GM19328 (cell line): ENCODE results near the gene FSTL1.

ENCODE experiments used
- ATAC-seq: cut with Tn5 transposase; IDR thresholded peaks from one replicate; pipeline ENCODE4 v1.9.1; 2021; ENCODE audit warnings: mild to moderate bottlenecking, moderate library complexity; ENCODE audit not compliant: unreplicated experiment

Gene FSTL1

DNA sequence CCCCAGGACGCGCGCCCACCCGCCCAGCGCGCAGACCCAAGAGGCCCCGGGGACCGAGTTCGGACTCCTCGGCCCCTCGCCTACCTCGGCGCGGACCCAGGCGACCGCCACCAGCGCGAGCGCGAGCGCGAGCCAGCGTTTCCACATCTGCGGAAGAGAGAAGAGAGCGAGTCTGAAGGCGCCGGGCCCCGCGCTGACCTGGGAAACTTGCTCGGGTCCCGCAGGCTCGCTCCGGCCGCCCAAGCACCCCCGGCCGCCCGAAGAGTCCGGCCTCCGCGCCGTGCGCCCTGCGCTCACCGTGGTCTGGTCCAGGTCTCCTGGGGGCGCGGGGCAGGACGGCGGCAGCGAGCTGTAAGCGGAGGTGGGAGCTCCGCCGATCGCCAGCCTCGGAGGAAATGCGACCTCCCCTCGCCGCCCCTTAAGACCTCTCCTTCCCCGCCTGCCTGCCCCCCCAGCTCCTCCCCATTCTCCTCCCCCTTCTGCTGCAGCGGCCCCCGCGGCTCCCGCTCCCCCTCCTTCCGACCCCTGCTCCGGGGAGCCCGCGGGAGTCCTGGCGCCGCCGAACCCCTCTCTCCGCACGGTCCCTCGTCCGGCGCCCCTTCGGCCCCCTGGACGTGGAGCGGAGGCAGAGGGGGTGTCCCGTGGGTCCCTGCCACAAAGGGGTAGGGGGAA is at the start of gene FSTL1:
Gene FSTL1 (minus strand): TSS at position 393 of the 672 bp plus-strand sequence. CDS start 246 bp downstream, at position 147.
- no peak for ATAC-seq

DNA sequence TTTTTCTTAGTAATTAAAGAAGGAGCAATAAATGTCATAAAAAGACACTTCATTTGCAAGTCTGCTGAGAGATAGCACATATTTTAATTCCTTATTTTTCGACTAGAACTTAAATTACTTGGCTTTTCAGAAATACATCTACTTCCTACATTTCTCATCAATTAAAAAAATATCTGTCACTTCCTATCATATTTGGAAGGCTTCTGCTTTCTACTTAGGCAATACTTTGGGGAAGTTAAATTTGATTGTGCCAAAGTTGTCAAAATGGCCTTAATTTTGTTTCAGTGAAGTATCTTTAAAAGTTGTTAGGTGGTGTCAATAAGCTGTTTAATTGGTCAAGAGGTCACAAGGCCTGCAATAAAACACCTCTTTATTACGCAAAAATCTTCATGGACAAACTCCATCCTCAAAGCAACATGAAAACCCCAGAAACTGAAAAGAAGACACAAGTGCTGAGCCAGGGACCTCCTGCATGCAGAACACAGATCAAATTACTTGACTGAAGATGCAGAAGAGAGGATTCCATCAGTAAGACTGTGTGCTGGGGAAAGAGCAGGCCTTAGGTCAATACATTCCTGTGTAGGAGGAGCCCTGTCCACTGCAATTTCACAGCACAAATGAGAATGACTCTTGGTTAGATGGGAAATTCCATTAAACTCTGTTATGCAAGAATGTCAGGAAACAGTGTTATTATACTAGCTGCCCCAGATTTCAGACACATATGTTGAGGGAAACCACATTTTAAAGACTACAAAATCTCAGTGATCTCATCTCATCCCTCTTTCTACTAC is 48.0 kb upstream of the FSTL1 start:
- ATAC-seq, result no peak

DNA sequence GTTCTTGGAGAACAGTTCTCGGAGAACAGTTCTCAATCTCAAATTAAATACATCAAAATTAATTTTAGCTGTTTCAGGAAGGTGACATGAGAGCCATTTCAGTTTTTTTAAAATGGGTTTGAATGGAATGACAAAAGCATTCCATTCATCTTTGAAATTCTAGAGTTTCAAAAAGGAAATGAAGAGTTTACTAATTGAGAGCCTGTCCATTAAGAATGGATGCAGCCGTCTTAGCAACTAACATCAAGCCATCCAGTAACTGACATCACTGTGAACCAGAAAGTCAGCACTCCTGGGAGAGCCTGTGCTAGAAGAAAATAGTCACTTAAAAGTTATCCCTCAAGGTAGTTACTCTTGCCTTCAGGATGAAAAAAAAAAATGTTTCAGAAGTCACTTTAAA is 47.0 kb upstream of the FSTL1 start:
- no peak for ATAC-seq

DNA sequence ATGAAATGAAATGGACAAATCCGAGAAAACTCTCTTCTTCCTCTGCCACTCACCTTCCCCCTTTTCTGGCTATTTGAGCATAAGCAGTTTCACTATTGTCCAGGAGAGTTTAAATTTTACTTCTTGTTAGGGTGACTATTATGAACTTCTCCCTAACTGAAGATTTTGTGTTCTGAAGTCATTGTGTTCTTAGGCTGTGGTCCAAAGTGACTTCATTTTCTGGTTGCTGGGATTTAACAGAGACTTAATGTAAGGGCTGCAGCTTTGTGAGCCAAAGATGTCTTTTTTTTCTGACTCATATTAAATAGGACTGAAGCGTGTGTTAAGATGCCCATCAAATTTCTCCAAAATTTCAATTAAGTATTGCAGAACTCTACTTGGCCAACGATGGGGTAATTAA is 46.5 kb upstream of the FSTL1 start:
- no peak for ATAC-seq

DNA sequence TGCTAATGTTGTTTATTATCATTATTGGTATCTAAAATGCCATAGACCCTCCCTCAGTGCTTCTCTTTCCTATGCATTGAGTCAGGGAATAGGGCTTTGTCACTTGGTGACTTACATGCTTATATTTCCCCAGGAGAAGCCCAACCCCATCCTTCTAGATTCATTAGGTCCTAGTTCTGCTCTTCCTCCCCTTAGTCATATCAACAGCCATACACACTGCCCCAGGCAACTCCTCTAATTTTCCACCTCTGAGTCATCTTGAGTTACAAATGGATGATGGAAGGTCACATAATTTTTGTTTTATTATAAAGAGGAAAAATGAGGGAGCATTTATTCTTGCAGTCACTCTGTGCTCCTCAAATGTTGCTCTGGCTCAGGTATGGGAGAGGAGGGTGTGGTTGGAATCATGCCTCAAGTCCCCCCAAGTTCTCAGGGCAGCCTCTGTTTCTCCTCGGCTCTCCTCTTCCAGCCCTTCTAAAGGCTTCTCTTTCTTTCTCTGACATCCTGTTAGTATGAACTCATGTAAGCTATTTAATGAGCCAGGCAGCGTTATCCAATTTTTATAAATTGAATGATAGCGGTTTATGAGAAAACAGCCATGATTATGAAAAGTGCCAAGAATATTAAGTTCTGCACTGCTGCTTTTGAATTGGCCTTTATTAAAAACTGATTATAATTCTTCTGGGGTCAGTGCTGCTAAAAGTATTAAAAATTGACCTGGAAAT is 45.6 kb upstream of the FSTL1 start:
- no peak for ATAC-seq

DNA sequence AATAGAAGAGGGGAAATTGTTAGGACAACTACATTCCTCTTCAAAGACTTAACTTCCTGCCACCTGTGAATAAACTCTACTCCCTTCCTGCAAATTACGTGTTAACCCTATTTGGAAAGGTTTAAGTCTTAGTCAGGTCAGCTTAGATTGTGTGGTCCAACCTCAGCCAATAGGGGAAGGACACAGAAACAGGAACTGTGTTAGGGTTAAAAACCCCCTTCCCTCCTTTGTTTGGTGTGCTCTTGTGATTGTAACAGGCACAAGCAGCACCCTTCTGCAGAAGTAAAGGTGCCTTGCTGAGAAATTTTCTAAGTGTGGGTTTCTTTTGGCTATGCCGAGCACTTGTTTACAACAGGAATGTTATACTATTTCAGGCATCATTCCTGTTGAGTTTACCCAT is 45.0 kb upstream of the FSTL1 start:
- ATAC-seq, result no peak

GRCh38 chr3:120492103-120492502 is 41.3 kb upstream of the FSTL1 start:
- no peak for ATAC-seq

DNA sequence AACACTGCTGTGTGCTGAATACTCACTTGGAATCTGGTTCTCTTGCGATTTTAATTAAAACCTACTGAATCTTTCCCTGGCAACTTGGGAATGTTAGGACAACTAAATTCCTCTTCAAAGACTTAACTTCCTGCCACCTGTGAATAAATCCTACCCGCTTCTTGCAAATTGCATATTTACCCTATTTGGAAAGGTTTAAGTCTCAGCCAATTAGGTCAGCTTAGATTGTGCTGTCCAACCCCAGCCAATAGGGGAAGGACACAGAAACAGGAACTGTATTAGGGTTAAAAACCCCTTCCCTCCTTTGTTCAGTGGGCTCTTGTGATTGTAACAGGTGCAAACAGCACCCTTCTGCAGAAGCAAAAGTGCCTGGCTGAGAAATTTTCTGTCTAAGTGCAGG is 38.6 kb upstream of the FSTL1 start:
- no peak for ATAC-seq

DNA sequence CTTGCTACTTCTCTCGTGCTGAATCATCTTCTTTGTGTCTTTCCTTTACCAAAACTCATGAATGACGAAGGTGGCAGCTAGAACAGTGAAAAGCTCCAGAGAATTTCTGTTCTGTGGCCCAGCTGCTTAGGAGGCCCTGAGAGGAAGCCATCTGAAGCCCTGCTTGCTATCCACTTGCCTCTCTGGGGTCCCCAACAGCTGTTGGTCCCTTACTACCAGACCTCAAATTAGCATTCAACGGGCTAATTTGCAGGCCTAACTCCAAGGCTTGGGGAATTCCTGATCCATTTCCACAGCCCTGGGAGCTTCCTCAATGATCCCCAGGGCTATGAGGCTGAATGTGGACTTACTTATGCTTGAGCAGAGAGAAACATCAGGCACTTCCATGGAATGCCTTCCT is 37.5 kb upstream of the FSTL1 start:
- no peak for ATAC-seq

DNA sequence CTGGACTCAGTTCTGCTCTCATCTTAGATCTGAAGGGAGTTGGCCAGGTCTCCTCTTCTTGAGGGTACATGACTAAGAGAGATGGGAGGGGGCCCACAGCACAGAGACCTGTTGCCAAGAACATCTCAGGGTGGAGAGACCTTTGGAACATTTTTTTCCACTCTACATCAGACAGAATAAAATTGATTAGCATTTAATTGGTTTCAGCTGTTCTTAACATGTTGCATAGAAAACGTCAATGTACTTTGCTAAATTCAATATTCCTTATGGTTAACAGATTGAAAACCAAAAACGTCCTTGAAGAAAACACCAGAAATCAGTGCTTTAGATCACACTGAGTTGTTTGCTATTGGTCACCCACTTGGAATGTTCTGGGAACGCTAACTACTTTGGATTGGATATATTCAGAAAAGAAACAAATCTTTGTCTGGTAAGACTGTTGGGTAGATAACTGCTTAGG is 36.4 kb upstream of the FSTL1 start:
- no peak for ATAC-seq

- no peak for ATAC-seq
Measured at GRCh38 chr3:120481081-120481480, 30.3 kb upstream of the FSTL1 start.

DNA sequence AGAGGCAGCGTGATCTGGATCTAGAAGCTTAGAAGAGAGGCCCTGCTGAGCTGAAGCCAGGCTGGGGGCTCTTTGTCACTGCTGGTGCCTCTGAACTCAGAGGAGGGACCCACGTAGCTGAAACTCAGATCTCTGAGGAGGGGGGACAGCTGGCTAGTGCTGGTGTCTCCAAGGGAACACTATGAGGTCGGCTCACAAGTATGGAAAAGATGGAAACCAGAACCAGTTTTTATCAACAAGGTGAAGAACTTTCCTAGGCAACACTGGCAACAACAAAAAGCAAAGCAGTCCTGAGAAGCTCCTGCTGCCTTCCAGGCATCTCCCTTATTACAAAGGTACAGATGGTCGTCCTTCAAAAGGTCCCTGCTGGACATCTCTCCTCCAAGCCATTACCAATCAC is 27.0 kb upstream of the FSTL1 start:
- no peak for ATAC-seq

GRCh38 chr3:120475722-120476377 is 25.1 kb upstream of the FSTL1 start:
- ATAC-seq, result no peak

- ATAC-seq, result no peak
Measured at GRCh38 chr3:120473896-120474675, 23.3 kb upstream of the FSTL1 start.

- ATAC-seq, result no peak
Measured at GRCh38 chr3:120473389-120473788, 22.6 kb upstream of the FSTL1 start.

- ATAC-seq, result no peak
Measured at GRCh38 chr3:120472121-120472844, 21.5 kb upstream of the FSTL1 start.

DNA sequence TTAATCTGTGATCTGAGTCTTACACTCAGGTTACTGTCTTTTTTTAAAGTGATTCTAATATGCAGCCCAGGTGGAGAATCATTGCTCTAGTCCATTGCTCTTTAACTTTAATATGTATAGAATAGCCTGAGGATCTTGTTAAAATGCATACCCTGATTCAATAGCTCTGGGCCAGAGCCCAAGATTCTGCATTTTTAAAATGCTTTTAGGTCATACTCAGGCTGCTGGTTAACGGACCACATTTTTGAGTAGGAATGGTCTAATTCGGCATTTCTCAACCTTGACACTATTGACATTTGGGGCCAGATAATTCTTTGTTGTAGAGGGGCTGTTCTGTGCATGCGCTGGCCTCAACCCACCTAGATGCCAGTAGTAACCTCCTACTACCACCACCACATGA is 20.9 kb upstream of the FSTL1 start:
- no peak for ATAC-seq

GRCh38 chr3:120470870-120471269 is 20.1 kb upstream of the FSTL1 start:
- no peak for ATAC-seq

- ATAC-seq, result no peak
Measured at GRCh38 chr3:120469882-120470301, 19.1 kb upstream of the FSTL1 start.

- no peak for ATAC-seq
Measured at GRCh38 chr3:120469440-120469839, 18.6 kb upstream of the FSTL1 start.
